Stomach (tissue), 19 donors: ENCODE results near the gene KCNMB3. TPM values are rescaled to one million over a fixed set of nuclear protein-coding genes. Genes with fewer than 3 reads are reported as not detected.

Source experiments
- DNase-seq, 2 donors: peaks; one replicate each; pipeline versions ENCODE4 v3.0.0 to v3.0.0-alpha.2; 2013 to 2019
- H3K27ac ChIP-seq, 5 donors: fragments of 200-600 bp in 4 of 5; sonication (generic) in 4 of 5; one replicate each; pipeline ENCODE4 v1.5.1; 2013 to 2019; ENCODE audit warnings: mild to moderate bottlenecking in 1 of 5, moderate library complexity in 1 of 5
- H3K27me3 ChIP-seq, 3 donors: fragments of 200-600 bp; sonication (generic); one replicate each; pipeline ENCODE4 v1.5.1; 2017 to 2019; ENCODE audit warnings: mixed run types in 1 of 3
- H3K36me3 ChIP-seq, 4 donors: fragments of 200-600 bp; sonication (generic); 1 replicate in 3 of 4; 2 replicates in 1 of 4; pipeline ENCODE4 v1.5.1; 2016 to 2019
- H3K4me1 ChIP-seq, 4 donors: fragments of 200-600 bp; sonication (generic); one replicate each; pipeline ENCODE4 v1.5.1; 2016 to 2019
- H3K4me3 ChIP-seq, 4 donors: fragments of 200-600 bp; sonication (generic) in 3 of 4; one replicate each; pipeline ENCODE4 v1.5.1; 2016 to 2019; ENCODE audit warnings: mild to moderate bottlenecking in 1 of 4
- H3K9me3 ChIP-seq, 4 donors: fragments of 200-600 bp; sonication (generic); one replicate each; pipeline ENCODE4 v1.5.1; 2016 to 2019
- CTCF ChIP-seq, 7 experiments: fragments of 450-650 bp in 4 of 7; fragments of 200-600 bp in 3 of 7; sonication (generic) in 3 of 7; IDR thresholded peaks; one replicate each; pipeline ENCODE4 v1.5.1; 2016 to 2019; ENCODE audit warnings: antibody characterized with exemption in 7 of 7, control low read depth in 2 of 7, mild to moderate bottlenecking in 1 of 7
- EP300 ChIP-seq: sonication (generic); formaldehyde crosslinking; IDR thresholded peaks from one replicate; pipeline ENCODE4 v1.6.1; 2017; ENCODE audit warnings: antibody characterized with exemption
- POLR2A ChIP-seq, 4 donors: fragments of 450-650 bp; IDR thresholded peaks; one replicate each; pipeline ENCODE4 v1.6.1; 2016; ENCODE audit warnings: antibody characterized with exemption in 4 of 4, control low read depth in 2 of 4, mild to moderate bottlenecking in 1 of 4, moderate library complexity in 1 of 4
- POLR2AphosphoS5 ChIP-seq, 3 donors: sonication (generic); formaldehyde crosslinking; IDR thresholded peaks; one replicate each; pipeline ENCODE4 v1.6.1; 2016; ENCODE audit warnings: antibody characterized with exemption in 3 of 3
- WGBS, 5 donors: extraction: QIAGEN DNeasy Blood & Tissue Kit in 3 of 5; methylation state at CpG; one replicate each; pipeline versions ENCODE4 v1.1.5 to v1.1.7; 2013 to 2018; 5-methylcytosine and 5-hydroxymethylcytosine counted together
- intact Hi-C: fragments of 100-400 bp; cut with DNase I; formaldehyde crosslinking; loops from one replicate; pipeline ENCODE4 v1.15.1; 2023; ENCODE audit warnings: low total_unique reads
- long read RNA-seq, 10 donors: transcript quantifications; one replicate each; lab custom pipeline, GENCODE V29; 2026
- polyA plus RNA-seq, 3 donors: library from polyadenylated mRNA; stranded (reverse); fragments of 200-250 nt; gene quantifications; one replicate each; pipeline ENCODE4 v1.2.3, GENCODE V29; 2013
- total RNA-seq, 5 donors: library from RNA; depleted of rRNA; stranded (reverse); fragments of >200 nt; gene quantifications; one replicate each; pipeline versions ENCODE4 v1.1.0 to v1.2.3, GENCODE V29; 2014 to 2016
- donor health status: healthy with polysubstance abuse.
- donor health status: Bipolar disorder and iron deficiency.
- donor health status: healthy.

KCNMB3 gene
- 1 to 10 TPM in 3 of 5 donors, under 1 TPM in 1, not detected in 1; 0.58 to 7.2 (median 2.4) TPM for total RNA-seq
- 1 to 10 TPM; 1.4 to 2.9 (median 1.8) TPM for polyA plus RNA-seq
- long read RNA-seq, donor 1: 0 reads
- long read RNA-seq, donor 2: 0 reads
- long read RNA-seq, donor 3: 0 reads
- long read RNA-seq, donor 4: 0 reads
- long read RNA-seq, donor 5: 0 reads
- long read RNA-seq, donor 6: 0 reads
- long read RNA-seq, donor 7, partial matches to known transcripts: 0 of 1 reads
- long read RNA-seq, donor 7, other reads (novel, unspliced or antisense): 0 of 1 reads
- long read RNA-seq, donor 8, full-length matches to known transcripts: 1 of 1 reads
- long read RNA-seq, donor 8, partial matches to known transcripts: 0 of 1 reads
- long read RNA-seq, donor 8, other reads (novel, unspliced or antisense): 0 of 1 reads
- long read RNA-seq, donor 9, partial matches to known transcripts: 0 of 1 reads
- long read RNA-seq, donor 9, other reads (novel, unspliced or antisense): 0 of 1 reads
- long read RNA-seq, donor 10: 0 reads

GRCh38 chr3:179250803-179251476 is at the start of gene KCNMB3:
KCNMB3 (minus strand) TSS chr3:179251114; CDS start chr3:179250990, 124 bp downstream.
- Histone ChIP-seq H3K27ac (no peak within 1 kb of the TSS), H3K36me3 (peaks cover 0 to 28% (median 15%) of the 10 kb centered on the region in 4 donors), H3K4me1 (peaks cover 0 to 12% (median 4%) of the 10 kb centered on the region in 4 donors), H3K9me3 (no peaks in the 10 kb centered on the region), H3K27me3 (no peaks in the 10 kb centered on the region), H3K4me3 (no peak within 1 kb of the TSS)
- 57 to 79% (median 67%) methylated on average over 6 of the region's 6 CpGs for WGBS, 5 donors
- no peak for TF ChIP-seq EP300
- TF ChIP-seq POLR2A (IDR thresholded peaks at IDR 0.05): no peak
- no peak for TF ChIP-seq CTCF (IDR thresholded peaks at IDR 0.05)
- TF ChIP-seq POLR2AphosphoS5 (IDR thresholded peaks at IDR 0.05): no peak
- intact Hi-C loops: no loop called here
- no peak for DNase-seq

- intact Hi-C loops: no loop called here
- H3K4me1 ChIP-seq: no peaks in the 10 kb centered on the region
- WGBS, 5 donors: 72 to 82% (median 79%) methylated on average over 5 of the region's 5 CpGs
- DNase-seq: no peak
- H3K36me3 ChIP-seq: no peaks in the 10 kb centered on the region
- H3K27me3 ChIP-seq: no peaks in the 10 kb centered on the region
- no peak overlapping the region for H3K4me3 ChIP-seq
- no peak overlapping the region for H3K27ac ChIP-seq
- TF ChIP-seq POLR2A (IDR thresholded peaks at IDR 0.05) (no peak), CTCF (IDR thresholded peaks at IDR 0.05) (no peak), EP300 (no peak), POLR2AphosphoS5 (IDR thresholded peaks at IDR 0.05) (no peak)
- H3K9me3 ChIP-seq: peaks cover 0 to 5% (median 0%) of the 10 kb centered on the region in 4 donors
These were observed 49.2 kb upstream of the KCNMB3 start for GRCh38 chr3:179299999-179300613.

GRCh38 chr3:179299316-179299715 is 48.4 kb upstream of the KCNMB3 start:
- Histone ChIP-seq H3K4me1 (no peaks in the 10 kb centered on the region), H3K27ac (no peak overlapping the region), H3K27me3 (no peaks in the 10 kb centered on the region), H3K4me3 (no peak overlapping the region), H3K9me3 (peaks cover 0 to 5% (median 0%) of the 10 kb centered on the region in 4 donors), H3K36me3 (no peaks in the 10 kb centered on the region)
- DNase-seq: no peak
- 85 to 89% (median 88%) methylated on average over 2 of the region's 2 CpGs for WGBS, 5 donors
- intact Hi-C loops: no loop called here
- TF ChIP-seq POLR2AphosphoS5 (IDR thresholded peaks at IDR 0.05): no peak
- no peak for TF ChIP-seq POLR2A (IDR thresholded peaks at IDR 0.05)
- no peak for TF ChIP-seq EP300
- TF ChIP-seq CTCF (IDR thresholded peaks at IDR 0.05): no peak

- H3K4me1 ChIP-seq: no peaks in the 10 kb centered on the region
- no peak for DNase-seq
- peaks cover 0 to 5% (median 0%) of the 10 kb centered on the region in 4 donors for H3K9me3 ChIP-seq
- no peaks in the 10 kb centered on the region for H3K27me3 ChIP-seq
- intact Hi-C loops: no loop called here
- no peak for TF ChIP-seq POLR2AphosphoS5 (IDR thresholded peaks at IDR 0.05)
- TF ChIP-seq POLR2A (IDR thresholded peaks at IDR 0.05): no peak
- no peak for TF ChIP-seq CTCF (IDR thresholded peaks at IDR 0.05)
- no peak for TF ChIP-seq EP300
- H3K4me3 ChIP-seq: no peak overlapping the region
- 68 to 77% (median 69%) methylated on average over 5 of the region's 5 CpGs for WGBS, 5 donors
- no peaks in the 10 kb centered on the region for H3K36me3 ChIP-seq
- H3K27ac ChIP-seq: no peak overlapping the region
These were observed 47.2 kb upstream of the KCNMB3 start for GRCh38 chr3:179297971-179298725.
